ENCODE results near the gene HYAL2.

HYAL2 gene

GRCh38 chr3:50303013-50303815 lies 19.3 kb downstream of the HYAL2 start, which contains the start of gene HYAL1:
Gene HYAL1 (minus strand): TSS chr3:50303574. CDS start chr3:50302956, 618 bp downstream.
- no peak for DNase-seq

DNA sequence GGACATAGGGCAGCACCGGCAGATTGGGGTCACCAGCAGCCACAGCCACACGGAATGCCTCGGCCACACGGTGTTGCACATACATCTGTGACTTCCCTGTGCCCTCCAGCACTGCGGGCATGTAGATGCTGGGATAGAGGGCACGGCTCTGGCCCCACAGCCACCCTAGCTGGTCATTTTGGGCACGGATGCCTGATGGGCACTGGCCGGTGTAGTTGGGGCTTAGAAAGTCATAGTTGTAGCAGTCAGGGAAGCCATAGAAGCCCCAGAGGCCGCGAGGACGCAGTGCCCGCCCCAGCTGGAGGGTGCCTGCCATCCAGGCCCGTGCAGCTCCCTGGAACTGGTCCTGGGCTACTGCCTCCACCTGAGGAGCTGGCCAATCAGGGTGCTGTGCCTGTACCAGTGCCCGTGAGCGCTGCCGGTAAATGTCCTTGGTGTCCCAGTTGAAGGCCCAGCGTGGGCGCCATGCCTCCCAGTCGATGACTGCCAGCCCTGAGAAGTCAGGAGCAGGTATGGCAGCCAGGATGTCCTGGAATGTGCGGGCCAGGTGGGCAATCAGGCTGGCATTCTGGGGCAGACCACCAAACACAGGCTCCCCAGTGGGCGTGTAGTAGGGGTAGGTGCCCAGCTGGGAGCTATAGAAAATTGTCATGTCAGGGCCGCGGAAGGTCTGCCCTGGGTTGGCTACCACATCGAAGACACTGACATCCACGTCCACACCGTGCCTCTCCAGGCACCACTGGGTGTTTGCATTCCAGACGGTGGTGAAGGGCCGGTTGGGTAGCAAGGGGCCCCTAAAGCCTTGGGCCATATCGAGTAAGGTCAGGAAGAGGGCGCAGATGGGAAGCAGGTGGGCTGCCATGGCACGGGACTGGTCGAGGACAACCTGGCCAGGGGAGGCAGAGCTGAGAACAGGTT lies 20.2 kb downstream of the HYAL2 start:
- DNase-seq: no peak

- no peak for DNase-seq
Measured at GRCh38 chr3:50300681-50301254, 21.8 kb downstream of the HYAL2 start.

- no peak for DNase-seq
Measured at GRCh38 chr3:50299929-50300680, 22.4 kb downstream of the HYAL2 start.

GRCh38 chr3:50299638-50299928 lies 23.0 kb downstream of the HYAL2 start:
- no peak for DNase-seq

DNA sequence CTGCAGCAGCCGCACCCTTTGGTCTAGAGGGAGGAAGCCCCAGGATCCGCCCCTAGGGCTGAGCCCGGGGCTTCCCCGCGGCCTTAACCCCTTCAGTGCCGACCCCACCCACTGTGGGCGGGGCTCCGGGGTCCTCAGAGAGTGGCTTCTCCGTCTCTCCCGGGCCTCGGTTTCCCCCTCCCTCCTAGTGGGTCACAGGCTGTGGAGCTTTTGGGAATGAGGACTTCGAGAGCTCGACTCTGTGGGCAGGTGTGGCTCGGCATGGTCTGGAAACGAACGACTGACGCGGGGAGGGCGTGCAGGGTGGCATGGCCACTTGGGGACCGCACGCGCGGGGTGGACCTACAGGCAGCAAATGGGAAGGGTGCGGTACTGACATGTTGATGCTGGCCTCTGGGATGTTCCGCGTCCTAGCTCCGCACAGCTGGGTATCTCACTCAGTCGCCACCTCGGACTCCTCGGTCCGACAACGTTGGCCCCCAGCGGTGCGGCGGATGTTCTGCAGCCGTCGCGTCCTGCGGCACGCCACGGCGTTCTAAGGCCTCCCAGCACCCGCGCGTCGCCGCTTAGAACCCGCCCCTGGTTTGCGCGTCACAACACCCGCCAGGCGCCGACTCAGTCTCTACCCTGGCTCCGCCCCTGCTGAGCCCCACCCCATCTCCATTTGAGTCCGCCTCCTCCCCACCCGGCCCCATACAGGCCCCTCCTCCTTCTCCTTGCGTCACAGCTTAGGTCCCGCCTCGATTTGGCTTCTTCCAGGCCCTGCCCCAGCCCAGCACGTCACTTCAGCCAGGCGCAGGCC lies 23.5 kb downstream of the HYAL2 start, which contains the start of the genes HYAL3 and NAA80:
TSS of gene HYAL3 (minus strand) at position 570 of the 802 bp plus-strand sequence. CDS start 3,803 bp downstream, outside the sequence.
TSS of gene NAA80 (minus strand) at position 570 of the 802 bp plus-strand sequence. CDS start 1,942 bp downstream, outside the sequence.
- peak; percentile 93 for DNase-seq

GRCh38 chr3:50297896-50298725 lies 24.4 kb downstream of the HYAL2 start:
- DNase-seq: no peak

DNA sequence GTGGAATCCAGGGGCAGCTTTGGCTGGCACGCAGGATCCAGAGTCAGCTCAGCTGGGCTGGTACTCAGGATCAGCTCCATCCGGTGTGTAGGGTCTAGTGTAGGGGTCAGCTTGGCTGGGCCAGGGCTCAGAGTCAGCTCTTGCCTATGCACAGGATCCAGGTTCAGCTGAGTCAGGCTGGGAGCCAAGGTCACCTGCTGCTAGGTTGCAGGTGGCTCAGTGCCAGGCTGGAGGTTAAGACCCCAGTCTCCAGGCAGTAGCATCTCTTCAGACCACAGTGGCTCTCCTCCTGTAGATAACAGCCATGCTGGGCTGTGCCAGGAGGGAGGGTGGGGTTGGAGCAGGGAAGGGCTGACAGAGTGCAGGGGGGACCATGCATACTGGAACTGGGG lies 25.2 kb downstream of the HYAL2 start:
- DNase-seq: no peak

DNA sequence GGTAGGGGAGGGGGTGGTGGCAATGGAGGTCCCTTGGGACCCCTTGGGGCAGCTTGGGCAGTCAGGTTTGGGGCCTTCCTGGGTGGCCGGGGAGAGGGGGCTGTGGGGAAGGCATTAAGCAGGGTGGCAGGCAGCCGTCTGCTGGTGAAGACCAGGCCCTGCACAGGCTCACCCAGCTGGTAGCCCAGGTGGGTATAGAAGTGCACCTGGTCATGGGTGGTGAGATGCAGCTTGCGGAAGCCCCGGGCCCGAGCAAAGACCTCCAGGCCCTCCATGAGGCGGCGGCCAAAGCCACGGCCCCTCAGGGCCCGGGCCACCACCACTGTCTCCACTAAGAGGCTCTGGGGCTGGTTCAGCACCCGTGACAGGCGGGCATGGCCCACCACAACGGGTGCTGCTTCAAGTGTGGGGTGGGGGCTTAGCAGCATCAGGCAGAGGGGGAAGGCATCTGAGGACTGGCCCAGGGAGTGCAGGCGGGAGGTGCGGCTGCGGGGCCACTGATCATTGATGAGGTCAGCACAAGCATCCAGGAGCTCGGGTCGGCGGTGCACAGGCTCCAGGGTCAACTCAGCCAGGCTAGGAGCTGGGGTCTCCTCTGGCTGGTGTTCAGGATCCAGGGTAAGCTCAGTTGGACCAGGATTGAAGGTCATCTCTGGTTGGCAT lies 25.7 kb downstream of the HYAL2 start:
- no peak for DNase-seq

DNA sequence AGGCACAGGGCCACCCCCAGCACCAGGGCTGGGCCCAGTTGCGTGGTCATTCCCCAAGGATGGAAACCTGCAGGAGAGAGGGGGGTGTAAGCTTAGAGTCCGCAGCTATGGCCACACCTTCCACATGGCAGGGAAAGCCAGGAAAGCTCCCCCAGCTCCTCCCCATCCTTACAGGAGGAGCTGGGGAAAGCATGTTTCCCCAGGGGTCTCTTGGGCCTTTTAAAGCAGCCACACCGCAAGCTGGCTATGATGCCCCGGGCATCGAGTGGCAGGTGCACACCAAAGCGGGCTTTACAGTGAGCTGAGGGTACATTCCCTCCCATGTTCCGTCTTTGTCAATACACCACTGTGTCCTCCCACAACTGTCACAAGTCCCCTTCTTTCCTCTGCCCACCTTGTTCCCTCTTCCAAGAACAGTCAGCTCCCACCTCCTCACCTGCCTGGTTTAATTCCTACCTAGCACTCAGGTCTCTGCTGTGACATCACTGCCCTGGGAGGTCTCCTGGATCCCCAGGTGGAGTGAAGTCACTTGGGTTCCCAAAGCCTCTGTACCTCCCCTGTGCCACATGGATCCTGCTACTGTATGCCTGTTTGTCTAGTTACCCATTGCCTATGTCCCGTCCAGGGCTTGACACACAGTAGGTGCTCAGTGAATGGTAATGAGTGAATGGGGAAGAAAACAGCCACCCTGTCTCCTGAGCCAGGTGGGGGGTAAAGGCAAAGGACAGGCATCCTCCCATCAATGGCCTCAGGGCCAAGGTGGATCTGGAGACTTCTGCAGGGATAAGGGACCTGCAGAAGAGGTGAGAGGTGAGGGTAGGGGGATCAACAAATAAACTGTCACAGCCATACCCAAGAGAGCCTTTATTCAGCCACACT lies 26.8 kb downstream of the HYAL2 start:
- no peak for DNase-seq

GRCh38 chr3:50294492-50295403 lies 27.8 kb downstream of the HYAL2 start:
- no peak for DNase-seq

DNA sequence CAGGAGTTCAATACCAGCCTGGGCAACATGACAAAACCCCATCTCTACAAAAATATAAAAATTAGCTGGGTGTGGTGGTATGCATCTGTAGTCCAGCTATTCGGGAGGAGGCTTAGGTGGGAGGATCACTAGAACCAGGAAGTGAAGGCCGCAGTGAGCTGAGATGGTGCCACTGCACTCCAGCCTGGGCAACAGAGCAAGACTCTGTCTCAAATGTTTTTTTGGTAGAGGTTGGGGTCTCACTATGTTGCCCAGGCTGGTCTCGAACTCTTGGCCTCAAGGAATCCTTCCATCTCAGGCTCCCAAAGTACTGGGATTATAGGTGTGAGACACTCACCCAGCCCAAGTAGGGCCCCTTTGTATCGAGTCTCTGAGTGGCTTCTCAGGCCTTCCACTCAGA lies 28.5 kb downstream of the HYAL2 start:
- no peak for DNase-seq

DNA sequence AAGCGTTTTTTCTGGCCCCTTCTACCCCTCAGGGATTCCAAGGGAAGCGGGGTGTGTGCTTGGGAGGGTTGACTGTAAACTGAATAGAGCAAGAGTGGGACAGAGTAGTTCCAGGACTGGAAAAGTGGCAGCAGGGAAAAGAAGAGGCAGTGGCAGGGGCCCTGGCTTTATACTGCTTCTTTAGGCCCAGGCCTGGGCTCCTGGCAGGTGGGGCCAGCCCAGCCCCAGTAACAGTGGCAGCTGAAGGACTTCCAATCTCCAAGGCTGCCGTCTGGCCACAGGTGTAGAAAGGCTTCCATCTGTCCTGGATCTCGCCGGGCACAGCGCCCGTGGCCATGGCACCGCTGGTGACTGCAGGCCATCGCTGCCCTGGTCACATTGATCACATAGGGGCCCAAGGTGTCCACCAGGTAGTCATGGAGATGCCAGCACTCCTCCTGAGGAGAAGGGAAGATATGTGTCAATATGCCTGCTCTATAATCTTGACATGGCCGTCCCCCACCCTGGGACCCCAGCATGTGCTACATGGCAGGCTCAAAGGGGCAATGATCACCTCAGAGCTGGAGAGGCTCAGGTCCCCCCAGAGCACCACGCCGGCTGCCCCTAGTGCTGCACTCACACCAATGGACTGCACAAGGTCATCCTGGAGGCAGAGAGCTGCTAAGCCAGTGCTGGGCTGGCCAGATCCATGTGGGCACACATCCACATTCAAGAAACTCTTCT lies 29.3 kb downstream of the HYAL2 start:
- DNase-seq: no peak

- peak; percentile 82 for DNase-seq
Measured at GRCh38 chr3:50292159-50293078, 30.1 kb downstream of the HYAL2 start, which contains the start of gene IFRD2. Gene IFRD2 (minus strand): TSS chr3:50292429. CDS start chr3:50292274, 155 bp downstream.

GRCh38 chr3:50290161-50290641 lies 32.3 kb downstream of the HYAL2 start:
- no peak for DNase-seq

GRCh38 chr3:50289130-50289529 lies 33.4 kb downstream of the HYAL2 start:
- no peak for DNase-seq

All from NCI-H2171 (cell line).